Heart left ventricle (tissue), 13 donors: ENCODE results near the gene HMGCL.

ENCODE experiments used
- POLR2A ChIP-seq, 2 donors: fragments of 450-650 bp; IDR thresholded peaks; one replicate each; pipeline ENCODE4 v1.6.1; 2017; ENCODE audit warnings: antibody characterized with exemption in 2 of 2, mild to moderate bottlenecking in 2 of 2, moderate library complexity in 2 of 2
- TF ChIP-seq, protein P1 (sequence below), 12 donors: fragments of 200-600 bp; sonication (generic) in 4 of 12; IDR thresholded peaks; one replicate each; pipeline versions ENCODE4 v1.5.0 to v1.8.0; 2018 to 2022; ENCODE audit warnings: antibody characterized with exemption in 12 of 12, mild to moderate bottlenecking in 5 of 12
- donor health status: ischemic (EF 13 %, LVEDD 7.1; RV severe dilation, severe dysfunction).
- donor health status: DM: no; HTN: yes; CAD: no.
- donor health status: DM: no; HTN: no; CAD: no.
- donor health status: ischemic (EF 25% LVEDD 6.9; RV normal size, moderate dysfunction).
- donor health status: ischemic (EF 25% LVEDD 5.7; RV mildly dilated, moderate dysfunction).
- donor health status: ischemic (EF 35%, LVEDD 5.7; RV mildly dilated, moderate dysfunction).
- donor health status: nonischemic (EF 11% LVEDD 7.7; RV severe dilation, severe dysfunction).
- donor health status: DM: yes; HTN: yes; CAD: no.
- donor health status: PGD.
- donor health status: ischemic (EF 29% LVEDD 5.4; RV normal size, mild dysfunction).
- donor health status: nonischemic (EF 23%, LVEDD 6.1; RV moderate dilation, normal function).

DNA sequence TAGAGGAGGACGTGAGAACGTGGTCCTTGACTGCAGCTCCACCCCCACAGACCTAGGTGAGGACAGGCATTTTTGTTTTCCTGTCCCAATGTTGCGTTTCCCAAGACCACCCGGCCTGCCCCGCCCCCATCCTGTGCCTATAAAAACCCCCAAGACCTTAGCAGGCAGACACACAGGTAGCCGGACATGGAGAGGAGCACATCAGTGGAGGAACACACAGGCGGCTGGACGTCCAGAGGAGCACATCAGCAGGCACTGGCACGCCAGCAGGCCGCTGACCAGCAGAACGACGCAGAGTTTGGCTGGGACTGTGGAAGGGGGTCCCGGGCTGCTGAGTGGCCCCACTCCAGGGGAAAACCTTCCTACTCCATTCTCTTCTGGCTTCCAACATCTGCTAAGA, 12.7 kb upstream of the HMGCL start:
- TF ChIP-seq POLR2A (IDR thresholded peaks at IDR 0.05): no peak
- TF ChIP-seq, protein P1, sequence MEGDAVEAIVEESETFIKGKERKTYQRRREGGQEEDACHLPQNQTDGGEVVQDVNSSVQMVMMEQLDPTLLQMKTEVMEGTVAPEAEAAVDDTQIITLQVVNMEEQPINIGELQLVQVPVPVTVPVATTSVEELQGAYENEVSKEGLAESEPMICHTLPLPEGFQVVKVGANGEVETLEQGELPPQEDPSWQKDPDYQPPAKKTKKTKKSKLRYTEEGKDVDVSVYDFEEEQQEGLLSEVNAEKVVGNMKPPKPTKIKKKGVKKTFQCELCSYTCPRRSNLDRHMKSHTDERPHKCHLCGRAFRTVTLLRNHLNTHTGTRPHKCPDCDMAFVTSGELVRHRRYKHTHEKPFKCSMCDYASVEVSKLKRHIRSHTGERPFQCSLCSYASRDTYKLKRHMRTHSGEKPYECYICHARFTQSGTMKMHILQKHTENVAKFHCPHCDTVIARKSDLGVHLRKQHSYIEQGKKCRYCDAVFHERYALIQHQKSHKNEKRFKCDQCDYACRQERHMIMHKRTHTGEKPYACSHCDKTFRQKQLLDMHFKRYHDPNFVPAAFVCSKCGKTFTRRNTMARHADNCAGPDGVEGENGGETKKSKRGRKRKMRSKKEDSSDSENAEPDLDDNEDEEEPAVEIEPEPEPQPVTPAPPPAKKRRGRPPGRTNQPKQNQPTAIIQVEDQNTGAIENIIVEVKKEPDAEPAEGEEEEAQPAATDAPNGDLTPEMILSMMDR (IDR thresholded peaks at IDR 0.05): no peak
